Tracheal epithelial cell (primary cell): ENCODE results near the gene GFRAL. TPM values are rescaled to one million over a fixed set of nuclear protein-coding genes. Genes with fewer than 3 reads are reported as not detected.

Experiments
- total RNA-seq: library from RNA; depleted of rRNA; stranded (reverse); fragments of >200 nt; gene quantifications from 2 replicates; pipeline ENCODE4 v1.2.1, GENCODE V29; 2014

The GFRAL gene, protein sequence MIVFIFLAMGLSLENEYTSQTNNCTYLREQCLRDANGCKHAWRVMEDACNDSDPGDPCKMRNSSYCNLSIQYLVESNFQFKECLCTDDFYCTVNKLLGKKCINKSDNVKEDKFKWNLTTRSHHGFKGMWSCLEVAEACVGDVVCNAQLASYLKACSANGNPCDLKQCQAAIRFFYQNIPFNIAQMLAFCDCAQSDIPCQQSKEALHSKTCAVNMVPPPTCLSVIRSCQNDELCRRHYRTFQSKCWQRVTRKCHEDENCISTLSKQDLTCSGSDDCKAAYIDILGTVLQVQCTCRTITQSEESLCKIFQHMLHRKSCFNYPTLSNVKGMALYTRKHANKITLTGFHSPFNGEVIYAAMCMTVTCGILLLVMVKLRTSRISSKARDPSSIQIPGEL
- not detected in 2 replicates for total RNA-seq

DNA sequence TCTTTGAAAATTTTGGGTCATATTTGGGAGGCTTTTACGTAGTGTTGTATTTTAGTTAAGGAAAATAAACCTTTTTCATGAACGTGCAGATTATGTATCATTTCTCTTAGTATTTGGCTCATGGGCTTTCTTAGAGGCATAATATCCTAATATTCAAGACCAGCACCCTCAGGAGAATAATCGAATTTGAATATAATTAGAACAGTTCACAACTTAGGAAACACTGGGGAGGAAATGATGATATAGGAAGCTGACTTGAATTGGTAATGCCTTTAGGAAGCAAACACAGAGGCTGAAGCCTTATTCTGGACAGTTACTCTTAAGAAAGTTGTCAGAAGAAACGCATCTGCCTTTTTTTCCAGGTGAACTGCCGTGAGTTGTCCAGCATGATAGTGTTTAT, at the start of gene GFRAL:
TSS of gene GFRAL (plus strand) at position 301 of the 400 bp plus-strand sequence. CDS start at position 387, 86 bp downstream.

Other genes starting within 250 kb of the GFRAL start
- gene HCRTR2, start 153.0 kb upstream of the GFRAL start, total RNA-seq, result not detected in 2 replicates